ENCODE results near the gene MAP4K1. TPM values are rescaled to one million over a fixed set of nuclear protein-coding genes. Genes with fewer than 3 reads are reported as not detected.

The MAP4K1 gene
- total and polyA plus RNA-seq, 2 of the 13 experiments (the other 11 are each of a cell fraction or from before 2014, with no cell fraction given), result 0.24 to 0.89 TPM

DNA sequence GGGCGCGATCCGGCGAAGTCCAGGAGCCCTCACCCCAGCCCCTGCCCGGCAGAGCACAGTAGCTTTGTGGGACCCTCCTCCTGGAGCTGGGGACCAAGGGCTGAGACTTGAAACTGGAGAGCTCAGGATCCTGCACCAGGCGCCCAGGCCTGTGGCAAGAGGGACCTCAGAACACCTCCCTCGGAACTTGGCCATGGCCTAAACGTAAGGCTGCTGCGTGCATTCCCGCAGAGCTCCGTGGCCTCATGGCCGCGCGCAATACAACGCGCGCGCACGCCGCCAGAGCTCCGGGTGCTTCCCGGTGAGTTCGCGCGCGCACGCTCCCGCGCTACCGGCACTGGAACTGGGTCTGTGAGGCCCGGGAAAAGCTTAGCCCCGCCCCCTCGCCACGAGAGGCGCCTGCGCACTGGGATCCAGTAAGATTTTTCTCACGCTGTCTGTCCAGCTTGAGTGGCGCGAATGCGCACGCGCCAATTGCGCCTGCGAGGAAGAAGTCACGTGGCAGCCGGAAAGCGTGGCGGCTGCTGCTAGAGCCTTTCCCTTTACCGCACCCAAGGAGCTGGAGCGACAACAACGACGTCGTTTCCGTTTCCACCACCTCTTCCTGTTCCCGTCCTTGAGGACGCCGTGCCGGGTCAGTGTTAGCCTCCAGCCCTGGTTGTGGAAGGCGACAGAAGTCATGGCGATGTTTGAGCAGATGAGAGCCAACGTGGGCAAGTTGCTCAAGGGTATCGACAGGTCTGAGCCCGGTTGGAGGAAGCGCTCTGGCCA is 1.0 kb upstream of the MAP4K1 start, which contains the start of gene EIF3K (continued):
- peak; percentile 69; the same call in 1 of the 2 replicates for TF ChIP-seq FOXO1 (CRISPR knock-in tag; IDR thresholded peaks at IDR 0.05)
- TF ChIP-seq KMT2A (CRISPR knock-in tag; IDR thresholded peaks at IDR 0.05), result no peak; the same call in 1 of the 2 replicates
- TF ChIP-seq MYNN (CRISPR knock-in tag; IDR thresholded peaks at IDR 0.05; ENCODE audit: low read depth), result 0 out of 2 replicates have a peak, but pooled peaks have one; percentile 32
- peak; percentile 81; the same call in 1 of the 2 replicates for TF ChIP-seq ZNF224 (CRISPR knock-in tag; IDR thresholded peaks at IDR 0.05)
- 0 out of 2 replicates have a peak, but pooled peaks have one; percentile 20 for TF ChIP-seq ZNF430 (CRISPR knock-in tag; IDR thresholded peaks at IDR 0.05)
- TF ChIP-seq ZNF264 (CRISPR knock-in tag; IDR thresholded peaks at IDR 0.05), result no peak
- TF ChIP-seq, protein P1, sequence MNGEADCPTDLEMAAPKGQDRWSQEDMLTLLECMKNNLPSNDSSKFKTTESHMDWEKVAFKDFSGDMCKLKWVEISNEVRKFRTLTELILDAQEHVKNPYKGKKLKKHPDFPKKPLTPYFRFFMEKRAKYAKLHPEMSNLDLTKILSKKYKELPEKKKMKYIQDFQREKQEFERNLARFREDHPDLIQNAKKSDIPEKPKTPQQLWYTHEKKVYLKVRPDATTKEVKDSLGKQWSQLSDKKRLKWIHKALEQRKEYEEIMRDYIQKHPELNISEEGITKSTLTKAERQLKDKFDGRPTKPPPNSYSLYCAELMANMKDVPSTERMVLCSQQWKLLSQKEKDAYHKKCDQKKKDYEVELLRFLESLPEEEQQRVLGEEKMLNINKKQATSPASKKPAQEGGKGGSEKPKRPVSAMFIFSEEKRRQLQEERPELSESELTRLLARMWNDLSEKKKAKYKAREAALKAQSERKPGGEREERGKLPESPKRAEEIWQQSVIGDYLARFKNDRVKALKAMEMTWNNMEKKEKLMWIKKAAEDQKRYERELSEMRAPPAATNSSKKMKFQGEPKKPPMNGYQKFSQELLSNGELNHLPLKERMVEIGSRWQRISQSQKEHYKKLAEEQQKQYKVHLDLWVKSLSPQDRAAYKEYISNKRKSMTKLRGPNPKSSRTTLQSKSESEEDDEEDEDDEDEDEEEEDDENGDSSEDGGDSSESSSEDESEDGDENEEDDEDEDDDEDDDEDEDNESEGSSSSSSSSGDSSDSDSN (CRISPR knock-in tag; IDR thresholded peaks at IDR 0.05), result peak; percentile 59
- peak; percentile 85 for TF ChIP-seq CCDC6 (CRISPR knock-in tag; IDR thresholded peaks at IDR 0.05)
- no peak for TF ChIP-seq ZNF777 (CRISPR knock-in tag; IDR thresholded peaks at IDR 0.05)
- TF ChIP-seq ZBTB7B (CRISPR knock-in tag; IDR thresholded peaks at IDR 0.05), result 0 out of 2 replicates have a peak, but pooled peaks have one; percentile 38
- TF ChIP-seq, protein P2, sequence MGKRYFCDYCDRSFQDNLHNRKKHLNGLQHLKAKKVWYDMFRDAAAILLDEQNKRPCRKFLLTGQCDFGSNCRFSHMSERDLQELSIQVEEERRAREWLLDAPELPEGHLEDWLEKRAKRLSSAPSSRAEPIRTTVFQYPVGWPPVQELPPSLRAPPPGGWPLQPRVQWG (CRISPR knock-in tag; IDR thresholded peaks at IDR 0.05; ENCODE audit: borderline replicate concordance, low read depth), result no peak
- no peak for TF ChIP-seq ZNF331 (CRISPR knock-in tag; IDR thresholded peaks at IDR 0.05)
- no peak for TF ChIP-seq ZNF546 (CRISPR knock-in tag; conservative IDR thresholded peaks at IDR 0.05)
- TF ChIP-seq ZKSCAN5 (CRISPR knock-in tag; IDR thresholded peaks at IDR 0.05), result no peak
- TF ChIP-seq ZBTB20 (CRISPR knock-in tag; IDR thresholded peaks at IDR 0.05; ENCODE audit: borderline replicate concordance, low read depth), result peak; percentile 29; the same call in 1 of the 2 replicates
- TF ChIP-seq SETDB1 (CRISPR knock-in tag; IDR thresholded peaks at IDR 0.05; ENCODE audit: borderline replicate concordance), result no peak
- TF ChIP-seq TBL1XR1 (IDR thresholded peaks at IDR 0.05; ENCODE audit: borderline replicate concordance, low read length, partially characterized antibody), result no peak
- TF ChIP-seq, protein P3, sequence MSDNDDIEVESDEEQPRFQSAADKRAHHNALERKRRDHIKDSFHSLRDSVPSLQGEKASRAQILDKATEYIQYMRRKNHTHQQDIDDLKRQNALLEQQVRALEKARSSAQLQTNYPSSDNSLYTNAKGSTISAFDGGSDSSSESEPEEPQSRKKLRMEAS (IDR thresholded peaks at IDR 0.05), result peak; percentile 94
- TF ChIP-seq, protein P4, sequence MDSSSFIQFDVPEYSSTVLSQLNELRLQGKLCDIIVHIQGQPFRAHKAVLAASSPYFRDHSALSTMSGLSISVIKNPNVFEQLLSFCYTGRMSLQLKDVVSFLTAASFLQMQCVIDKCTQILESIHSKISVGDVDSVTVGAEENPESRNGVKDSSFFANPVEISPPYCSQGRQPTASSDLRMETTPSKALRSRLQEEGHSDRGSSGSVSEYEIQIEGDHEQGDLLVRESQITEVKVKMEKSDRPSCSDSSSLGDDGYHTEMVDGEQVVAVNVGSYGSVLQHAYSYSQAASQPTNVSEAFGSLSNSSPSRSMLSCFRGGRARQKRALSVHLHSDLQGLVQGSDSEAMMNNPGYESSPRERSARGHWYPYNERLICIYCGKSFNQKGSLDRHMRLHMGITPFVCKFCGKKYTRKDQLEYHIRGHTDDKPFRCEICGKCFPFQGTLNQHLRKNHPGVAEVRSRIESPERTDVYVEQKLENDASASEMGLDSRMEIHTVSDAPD (CRISPR knock-in tag; IDR thresholded peaks at IDR 0.05), result no peak
- no peak; the same call in 1 of the 2 replicates for TF ChIP-seq ZC3H13 (CRISPR knock-in tag; IDR thresholded peaks at IDR 0.05)
- TF ChIP-seq SRY (CRISPR knock-in tag; IDR thresholded peaks at IDR 0.05), result no peak; the same call in 1 of the 2 replicates
- TF ChIP-seq, protein P5, sequence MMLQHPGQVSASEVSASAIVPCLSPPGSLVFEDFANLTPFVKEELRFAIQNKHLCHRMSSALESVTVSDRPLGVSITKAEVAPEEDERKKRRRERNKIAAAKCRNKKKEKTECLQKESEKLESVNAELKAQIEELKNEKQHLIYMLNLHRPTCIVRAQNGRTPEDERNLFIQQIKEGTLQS (CRISPR knock-in tag; IDR thresholded peaks at IDR 0.05), result no peak
- TF ChIP-seq ZSCAN25 (CRISPR knock-in tag; IDR thresholded peaks at IDR 0.05), result no peak
- no peak for TF ChIP-seq ZNF776 (CRISPR knock-in tag; IDR thresholded peaks at IDR 0.05)
- no peak for TF ChIP-seq HNF4A (CRISPR knock-in tag; IDR thresholded peaks at IDR 0.05)
- TF ChIP-seq ASH2L (IDR thresholded peaks at IDR 0.05; ENCODE audit: insufficient read length, low read depth, low read length), result peak; percentile 72

Data from HepG2 (cell line).